Osteoblast (primary cell): Measurements from ENCODE around the gene FNDC11. TPM values are rescaled to one million over a fixed set of nuclear protein-coding genes. Genes with fewer than 3 reads are reported as not detected.
A peak's percentile ranks its signal among the peaks of the same experiment; 100 is the strongest.

Experiments
- DNase-seq: peaks from one replicate; pipeline ENCODE4 v3.0.0; 2011; ENCODE audit warnings: low spot score, mixed read lengths; ENCODE audit not compliant: insufficient read length; ENCODE audit errors: missing footprints
- H2AFZ ChIP-seq: 2 replicates; pipeline ENCODE4 v1.6.0; 2011; ENCODE audit warnings: mild to moderate bottlenecking, low read length
- H3K27ac ChIP-seq: 2 replicates; pipeline ENCODE4 v1.5.1; 2011; ENCODE audit warnings: mild to moderate bottlenecking, low read depth, low read length, moderate library complexity
- H3K27me3 ChIP-seq: 2 replicates; pipeline ENCODE4 v1.6.0; 2012; ENCODE audit warnings: mild to moderate bottlenecking, control low read depth, inconsistent platforms, low read length, moderate library complexity; ENCODE audit not compliant: insufficient read depth
- H3K36me3 ChIP-seq: 2 replicates; pipeline ENCODE4 v1.5.1; 2011; ENCODE audit warnings: mild to moderate bottlenecking, low read length, control low read depth, moderate library complexity; ENCODE audit not compliant: insufficient read depth
- H3K4me1 ChIP-seq: 2 replicates; pipeline ENCODE4 v1.5.1; 2011; ENCODE audit warnings: mild to moderate bottlenecking, low read length, control low read depth, moderate library complexity; ENCODE audit not compliant: insufficient read depth
- H3K4me2 ChIP-seq: 2 replicates; pipeline ENCODE4 v1.6.0; 2011; ENCODE audit warnings: mild to moderate bottlenecking, low read length; ENCODE audit not compliant: insufficient read depth
- H3K4me3 ChIP-seq: fragments of 200-600 bp; sonication (generic); 3 replicates; pipeline ENCODE4 v1.5.1; 2012; ENCODE audit warnings: mild to moderate bottlenecking, low read length, inconsistent platforms; ENCODE audit not compliant: insufficient read depth
- H3K79me2 ChIP-seq: 2 replicates; pipeline ENCODE4 v1.6.0; 2012; ENCODE audit warnings: mild to moderate bottlenecking, low read length, control low read depth, inconsistent platforms; ENCODE audit not compliant: insufficient read depth
- H3K9me3 ChIP-seq: 2 replicates; pipeline ENCODE4 v1.5.1; 2011; ENCODE audit warnings: low read depth, low read length, control low read depth
- H4K20me1 ChIP-seq: 2 replicates; pipeline ENCODE4 v1.6.0; 2012; ENCODE audit warnings: mild to moderate bottlenecking, low read length, control low read depth; ENCODE audit not compliant: insufficient read depth
- CTCF ChIP-seq: IDR thresholded peaks from 2 replicates; pipeline ENCODE4 v1.5.1; 2011; ENCODE audit warnings: mild to moderate bottlenecking, low read depth, low read length, moderate library complexity; ENCODE audit errors: extremely low read depth
- total RNA-seq: library from RNA; depleted of rRNA; stranded (reverse); fragments of >200 nt; gene quantifications from 2 replicates; pipeline ENCODE4 v1.2.3, GENCODE V29; 2012

The FNDC11 gene
- total RNA-seq, 1 donor, result not detected

- Histone ChIP-seq H3K4me1 (peaks cover 8% of the 10 kb centered on the region), H3K4me2 (no peak overlapping the region), H3K4me3 (no peak overlapping the region), H2AFZ (no peak overlapping the region), H3K27me3 (no peaks in the 10 kb centered on the region), H4K20me1 (peaks cover 23% of the 10 kb centered on the region), H3K27ac (no peak overlapping the region), H3K9me3 (no peaks in the 10 kb centered on the region), H3K36me3 (peaks cover 39% of the 10 kb centered on the region), H3K79me2 (no peaks in the 10 kb centered on the region)
- DNase-seq, result peak; percentile 25
- no peak for TF ChIP-seq CTCF
Observed at GRCh38 chr20:63596423-63596822, 42.5 kb downstream of the FNDC11 start.

- Histone ChIP-seq H3K27ac (no peak overlapping the region), H3K79me2 (no peaks in the 10 kb centered on the region), H3K36me3 (peaks cover 43% of the 10 kb centered on the region), H2AFZ (no peak overlapping the region), H4K20me1 (peaks cover 23% of the 10 kb centered on the region), H3K4me1 (peaks cover 8% of the 10 kb centered on the region), H3K4me3 (no peak overlapping the region), H3K27me3 (no peaks in the 10 kb centered on the region), H3K9me3 (no peaks in the 10 kb centered on the region), H3K4me2 (no peak overlapping the region)
- peak; percentile 66 for DNase-seq
- no peak for TF ChIP-seq CTCF
Observed at GRCh38 chr20:63597651-63598478, 43.9 kb downstream of the FNDC11 start.

GRCh38 chr20:63598479-63599395, 44.8 kb downstream of the FNDC11 start:
- Histone ChIP-seq H3K27ac (no peak overlapping the region), H3K4me1 (peaks cover 8% of the 10 kb centered on the region), H3K36me3 (peaks cover 40% of the 10 kb centered on the region), H4K20me1 (peaks cover 17% of the 10 kb centered on the region), H3K27me3 (no peaks in the 10 kb centered on the region), H3K4me2 (no peak overlapping the region), H3K79me2 (no peaks in the 10 kb centered on the region), H3K4me3 (no peak overlapping the region), H2AFZ (no peak overlapping the region), H3K9me3 (no peaks in the 10 kb centered on the region)
- peak; percentile 88 for DNase-seq
- no peak for TF ChIP-seq CTCF
